ENCODE data around the gene VSX1. TPM values are rescaled to one million over a fixed set of nuclear protein-coding genes. Genes with fewer than 3 reads are reported as not detected.

VSX1 gene
- total and polyA plus RNA-seq, 9 of the 15 experiments (the other 6 are each of a cell fraction or from before 2014, with no cell fraction given), result not detected

- POLR2A ChIA-PET, result no interaction called here
- 3% methylated on average over 28 of the region's 36 CpGs for WGBS (ENCODE audit: insufficient coverage, low coverage, missing lambda C conversion rate)
- TF ChIP-seq ZNF134 (CRISPR knock-in tag; conservative IDR thresholded peaks at IDR 0.05) (no peak), HMGN3 (IDR thresholded peaks at IDR 0.05; ENCODE audit: borderline replicate concordance, extremely low read depth, insufficient read length, low read depth, low read length) (no peak), TARDBP (IDR thresholded peaks at IDR 0.05) (no peak), ARID1B (IDR thresholded peaks at IDR 0.05) (no peak), ZNF707 (CRISPR knock-in tag; conservative IDR thresholded peaks at IDR 0.05) (no peak), MEF2A (IDR thresholded peaks at IDR 0.05; ENCODE audit: control insufficient read depth, low read depth, low read length) (no peak), ARNT (IDR thresholded peaks at IDR 0.05) (no peak), ZNF583 (CRISPR knock-in tag; IDR thresholded peaks at IDR 0.05) (no peak), ZNF561 (CRISPR knock-in tag; conservative IDR thresholded peaks at IDR 0.05) (no peak), FUS (optimal IDR thresholded peaks at IDR 0.05; ENCODE audit: low read depth, low read length) (no peak), GATA2 (CRISPR knock-in tag; IDR thresholded peaks at IDR 0.05) (no peak), CLOCK (CRISPR knock-in tag; IDR thresholded peaks at IDR 0.05; ENCODE audit: borderline replicate concordance) (no peak), SMARCB1 (IDR thresholded peaks at IDR 0.05; ENCODE audit: insufficient read length, low read depth) (no peak), HOXB6 (CRISPR knock-in tag; IDR thresholded peaks at IDR 0.05; ENCODE audit: borderline replicate concordance) (no peak), ZKSCAN8 (CRISPR knock-in tag; IDR thresholded peaks at IDR 0.05) (no peak), HEY1 (CRISPR knock-in tag; IDR thresholded peaks at IDR 0.05; ENCODE audit: borderline replicate concordance) (no peak)
- BruUV-seq (replicated peaks), result no TSS peak
- CTCF ChIA-PET (ENCODE audit: low intra/inter-chr PET ratio), result no interaction called here
- no peaks in the 10 kb centered on the region; the same call in 1 of the 2 replicates for H4K20me1 ChIP-seq (replicated peaks; ENCODE audit: control insufficient read depth, insufficient read depth, low read length)
- no peaks in the 10 kb centered on the region for H3K9me1 ChIP-seq (ENCODE audit: control insufficient read depth, insufficient read depth, low read length)
- H3K4me1 ChIP-seq (replicated peaks in 1 of 2; ENCODE audit: control insufficient read depth in 2 of 2, insufficient read depth in 2 of 2, low read length in 2 of 2), result no peaks in the 10 kb centered on the region; a peak in 1 of 5 replicates
- H3K9me3 ChIP-seq (replicated peaks; ENCODE audit: control insufficient read depth, insufficient read depth, low read depth, low read length), result no peaks in the 10 kb centered on the region
- DNase-seq (ENCODE audit: extremely low read depth in 1 of 4, low spot score in 3 of 4) (no peak), ATAC-seq (no peak), FAIRE-seq (no peak)
- H3K4me2 ChIP-seq (ENCODE audit: insufficient read depth, low read length), result no peak overlapping the region
- H2AFZ ChIP-seq (ENCODE audit: low read depth, low read length), result no peak overlapping the region
- no peak overlapping the region for H3K9ac ChIP-seq (ENCODE audit: insufficient read depth in 1 of 2, low read depth in 2 of 2, low read length in 2 of 2)
- H3K27ac ChIP-seq (ENCODE audit: extremely low read depth, low read depth, low read length), result no peak overlapping the region
- peaks cover 2 to 34% of the 10 kb centered on the region in 2 experiments; a peak in 3 of 5 replicates for H3K27me3 ChIP-seq (ENCODE audit: control insufficient read depth in 2 of 2, insufficient read depth in 2 of 2, low read length in 2 of 2)
- in situ Hi-C loops (cut with MboI) (no loop called here), intact Hi-C loops (cut with micrococcal nuclease) (no loop called here)
- no peaks in the 10 kb centered on the region for H3K79me2 ChIP-seq (ENCODE audit: control insufficient read depth, insufficient read depth, low read length)
- H3K36me3 ChIP-seq (ENCODE audit: control insufficient read depth, insufficient read depth, low read length), result no peaks in the 10 kb centered on the region
- H3K4me3 ChIP-seq, result no peak overlapping the region
Measured at GRCh38 chr20:25084626-25085187, 2.8 kb upstream of the VSX1 start.

All from K562 (cell line).